HepG2 (cell line): Measurements from ENCODE around the gene ATAD3A. TPM values are rescaled to one million over a fixed set of nuclear protein-coding genes. Genes with fewer than 3 reads are reported as not detected.
"Not testable (repeated sequence)": the region's sequence is repeated elsewhere in the genome, so short reads cannot be mapped to it uniquely, and the experiment has no call there.

Experiments used
- ATAC-seq: fragments of 200-7000 bp; cut with Tn5 transposase; 3 replicates; pipeline ENCODE4 v1.9.1; 2020; ENCODE audit warnings: mild to moderate bottlenecking, moderate library complexity
- BruUV-seq: library from RNA; stranded (reverse); fragments of 400-500 nt; replicated peaks from 2 replicates; lab custom pipeline; 2021; lab: Mats Ljungman, UMichigan
- CTCF ChIA-PET: fragments of 300-600 bp; formaldehyde crosslinking; extraction: SDS; loops from one replicate; lab custom pipeline; 2021; ENCODE audit warnings: low total read pairs, inconsistent platforms, low intra/inter-chr PET ratio; lab: Yijun Ruan, JAX
- POLR2A ChIA-PET: fragments of 350-600 bp; sonication (Branson Sonifier 250); formaldehyde crosslinking; loops from one replicate; lab custom pipeline; 2020; ENCODE audit warnings: antibody characterized with exemption, inconsistent platforms; lab: Yijun Ruan, JAX
- DNase-seq: peaks from one replicate; pipeline ENCODE4 v3.0.0-alpha.2; 2015; ENCODE audit warnings: low spot score
- FAIRE-seq: peaks from 3 replicates; lab custom pipeline; 2011; peaks lifted over from hg19 to GRCh38; lab: Jason Lieb, UNC
- H2AFZ ChIP-seq: one replicate; pipeline ENCODE4 v1.6.1; 2011; ENCODE audit warnings: low read length, inconsistent platforms
- H3K27ac ChIP-seq: fragments of 300-600 bp; 3 replicates; pipeline ENCODE4 v1.8.0; 2011; ENCODE audit warnings: mixed run types, mild to moderate bottlenecking, mixed read lengths, low read length, inconsistent platforms; ENCODE audit not compliant: insufficient read depth; ENCODE audit errors: extremely low read length
- H3K27me3 ChIP-seq, 2 experiments: fragments of 200-600 bp in 1 of 2; 2 replicates in 1 of 2; 3 replicates in 1 of 2; pipeline versions ENCODE4 v1.6.0 to v1.8.0; 2011; ENCODE audit warnings: low read length in 2 of 2, mild to moderate bottlenecking in 2 of 2, moderate library complexity in 2 of 2, inconsistent platforms in 1 of 2; ENCODE audit not compliant: insufficient read depth in 2 of 2, control insufficient read depth in 1 of 2
- H3K36me3 ChIP-seq, 2 experiments: fragments of 200-600 bp in 1 of 2; replicated peaks in 1 of 2; 2 replicates in 1 of 2; 3 replicates in 1 of 2; pipeline versions ENCODE4 v1.5.1 to v1.8.0; 2011; ENCODE audit warnings: low read length in 2 of 2, inconsistent platforms in 1 of 2; ENCODE audit not compliant: insufficient read depth in 2 of 2, control insufficient read depth in 1 of 2
- H3K4me1 ChIP-seq: 2 replicates; pipeline ENCODE4 v1.5.1; 2012; ENCODE audit warnings: low read length, inconsistent platforms; ENCODE audit not compliant: insufficient read depth
- H3K4me2 ChIP-seq: 2 replicates; pipeline ENCODE4 v1.6.0; 2011; ENCODE audit warnings: low read depth, low read length, inconsistent platforms
- H3K4me3 ChIP-seq, 3 experiments: fragments of 200-600 bp in 1 of 3; sonication (generic), shearing (Covaris generic) in 1 of 3; replicated peaks in 1 of 3; 2 replicates each; pipeline ENCODE4 v1.5.1; 2011 to 2016; ENCODE audit warnings: low read length in 3 of 3, inconsistent platforms in 2 of 3, low read depth in 2 of 3, mild to moderate bottlenecking in 2 of 3, control low read depth in 1 of 3, mixed read lengths in 1 of 3; ENCODE audit not compliant: insufficient read depth in 1 of 3
- H3K79me2 ChIP-seq: one replicate; pipeline ENCODE4 v1.6.1; 2011; ENCODE audit warnings: low read length, inconsistent platforms; ENCODE audit not compliant: insufficient read depth
- H3K9ac ChIP-seq: 2 replicates; pipeline ENCODE4 v1.6.0; 2011; ENCODE audit warnings: mild to moderate bottlenecking, low read depth, low read length, inconsistent platforms; ENCODE audit not compliant: insufficient read depth
- H3K9me3 ChIP-seq: 2 replicates; pipeline ENCODE4 v1.5.1; 2012; ENCODE audit warnings: mild to moderate bottlenecking, low read length
- H4K20me1 ChIP-seq: 2 replicates; pipeline ENCODE4 v1.6.0; 2011; ENCODE audit warnings: inconsistent platforms, mild to moderate bottlenecking, low read length, moderate library complexity; ENCODE audit not compliant: insufficient read depth
- BHLHE40 ChIP-seq: IDR thresholded peaks from 2 replicates; pipeline ENCODE4 v1.6.1; 2011; ENCODE audit warnings: low read length, improper control_type of control experiment
- CHCHD3 ChIP-seq: sonication (generic); formaldehyde crosslinking; IDR thresholded peaks from 2 replicates; pipeline ENCODE4 v1.8.0; 2022; ENCODE audit warnings: mild to moderate bottlenecking, missing genetic modification reagents, moderate library complexity
- CREBL2 ChIP-seq: sonication (generic); formaldehyde crosslinking; IDR thresholded peaks from 2 replicates; pipeline ENCODE4 v1.8.1; 2023; ENCODE audit warnings: missing genetic modification reagents, mild to moderate bottlenecking, borderline replicate concordance
- ELF4 ChIP-seq: sonication (generic); formaldehyde crosslinking; IDR thresholded peaks from 2 replicates; pipeline ENCODE4 v1.5.0; 2020; ENCODE audit warnings: missing genetic modification reagents, mild to moderate bottlenecking, moderate library complexity, borderline replicate concordance
- HNF1A ChIP-seq, 2 experiments: sonication (generic) in 1 of 2; formaldehyde crosslinking in 1 of 2; IDR thresholded peaks; 2 replicates each; pipeline versions ENCODE4 v1.4.0 to v1.6.1; 2016 to 2020; ENCODE audit warnings: borderline replicate concordance in 1 of 2, low read depth in 1 of 2, mild to moderate bottlenecking in 1 of 2, missing genetic modification reagents in 1 of 2
- NCOA2 ChIP-seq: sonication (generic); formaldehyde crosslinking; IDR thresholded peaks from 2 replicates; pipeline ENCODE4 v1.8.0; 2022; ENCODE audit warnings: inconsistent platforms
- NR2F6 ChIP-seq, 2 experiments: IDR thresholded peaks; 2 replicates each; pipeline ENCODE4 v1.6.1; 2016; ENCODE audit warnings: antibody characterized with exemption in 1 of 2, mild to moderate bottlenecking in 1 of 2
- RBFOX2 ChIP-seq: fragments of 200-400 bp; formaldehyde crosslinking; IDR thresholded peaks from 2 replicates; pipeline ENCODE4 v1.6.1; 2017; ENCODE audit warnings: low read depth, mild to moderate bottlenecking, low read length
- SATB2 ChIP-seq: sonication (generic); formaldehyde crosslinking; IDR thresholded peaks from 2 replicates; pipeline ENCODE4 v1.5.0; 2020; ENCODE audit warnings: missing genetic modification reagents
- SUZ12 ChIP-seq: fragments of 150-350 bp; IDR thresholded peaks from 2 replicates; pipeline ENCODE4 v1.6.1; 2014; ENCODE audit warnings: low read depth, low read length
- ZFX ChIP-seq: sonication (generic); formaldehyde crosslinking; IDR thresholded peaks from 2 replicates; pipeline ENCODE4 v1.4.0; 2020; ENCODE audit warnings: mild to moderate bottlenecking, low read depth, missing genetic modification reagents, moderate library complexity
- ZNF224 ChIP-seq: sonication (generic); formaldehyde crosslinking; IDR thresholded peaks from 2 replicates; pipeline ENCODE4 v1.5.0; 2020; ENCODE audit warnings: mild to moderate bottlenecking, missing genetic modification reagents
- ZNF589 ChIP-seq: sonication (generic); formaldehyde crosslinking; conservative IDR thresholded peaks from 2 replicates; pipeline ENCODE4 v1.8.0; 2022; ENCODE audit warnings: mild to moderate bottlenecking, moderate library complexity, missing genetic modification reagents
- ZNF615 ChIP-seq: sonication (generic); formaldehyde crosslinking; IDR thresholded peaks from 2 replicates; pipeline ENCODE4 v1.5.0; 2020; ENCODE audit warnings: mild to moderate bottlenecking, missing genetic modification reagents, borderline replicate concordance
- ZNF891 ChIP-seq: sonication (generic); formaldehyde crosslinking; IDR thresholded peaks from 2 replicates; pipeline ENCODE4 v1.5.0; 2020; ENCODE audit warnings: mild to moderate bottlenecking, missing genetic modification reagents
- WGBS: methylation state at CpG from one replicate; pipeline ENCODE4 v1.1.6; 2017; ENCODE audit warnings: low lambda C conversion rate; 5-methylcytosine and 5-hydroxymethylcytosine counted together
- in situ Hi-C: cut with HindIII; loops from 2 replicates; pipeline ENCODE4 v1.10.0; 2017; ENCODE audit warnings: low pct_unique_long_range_greater_than_20kb; ENCODE audit not compliant: extremely low pct_ligation_motif_present
- intact Hi-C: fragments of 100-400 bp; cut with micrococcal nuclease; formaldehyde crosslinking; loops from one replicate; pipeline ENCODE4 v1.10.0; 2022; ENCODE audit not compliant: unreplicated experiment
- polyA plus RNA-seq, 8 experiments: library from polyadenylated mRNA; depleted of rRNA in 3 of 8; stranded (reverse) in 7 of 8; unstranded in 1 of 8; fragments of >200 nt; fragmentation: Illumina TruSeq in 4 of 8; extraction: Trizol in 4 of 8; gene quantifications; 2 replicates each; pipeline versions ENCODE4 v1.2.1 to v1.2.3, GENCODE V29; 2011 to 2016; ENCODE audit warnings: low read depth in 4 of 8, missing spikeins in 1 of 8, mixed read lengths in 1 of 8; ENCODE audit not compliant: insufficient read depth in 1 of 8
- total RNA-seq, 5 experiments: library from RNA; depleted of rRNA; stranded (reverse); fragments of >200 nt; fragmentation: Illumina TruSeq; extraction: Trizol; gene quantifications; 2 replicates each; pipeline ENCODE4 v1.2.3, GENCODE V29; 2016; ENCODE audit warnings: low read depth in 1 of 5

Gene ATAD3A
- total and polyA plus RNA-seq, 2 of the 13 experiments (the other 11 are each of a cell fraction or from before 2014, with no cell fraction given), result 10.6 to 49.0 TPM

- H2AFZ ChIP-seq, H3K9me3 ChIP-seq, H3K4me2 ChIP-seq, H3K79me2 ChIP-seq, H4K20me1 ChIP-seq, H3K4me1 ChIP-seq, intact Hi-C loops, POLR2A ChIA-PET, ATAC-seq, CTCF ChIA-PET, FAIRE-seq: not testable (repeated sequence)
- TF ChIP-seq RBFOX2, result peak; percentile 33; the same call in 1 of the 2 replicates
- TF ChIP-seq, all 625 proteins: peak for 1; not testable (repeated sequence) for 624
- H3K9ac ChIP-seq, H3K4me3 ChIP-seq, H3K27me3 ChIP-seq, in situ Hi-C loops, BruUV-seq, H3K27ac ChIP-seq, DNase-seq: not testable (repeated sequence)
- peaks cover 26 to 48% of the 10 kb centered on the region in 2 experiments for H3K36me3 ChIP-seq
- 98% methylated on average over 28 of the region's 30 CpGs for WGBS
Observed at GRCh38 chr1:1481811-1482210, 30.2 kb upstream of the ATAD3A start.

GRCh38 chr1:1482856-1483255 is 29.1 kb upstream of the ATAD3A start:
- Histone ChIP-seq H2AFZ (no peak overlapping the region), H3K27ac (no peak overlapping the region), H3K36me3 (peaks cover 26 to 47% of the 10 kb centered on the region in 2 experiments), H3K79me2 (no peaks in the 10 kb centered on the region), H3K9me3 (no peaks in the 10 kb centered on the region), H3K4me3 (no peak overlapping the region), H3K27me3 (no peaks in the 10 kb centered on the region), H3K4me2 (no peak overlapping the region), H4K20me1 (no peaks in the 10 kb centered on the region), H3K9ac (no peak overlapping the region), H3K4me1 (no peaks in the 10 kb centered on the region)
- no peak for FAIRE-seq
- no peak for ATAC-seq
- ChIA-PET CTCF (no interaction called here), POLR2A (no interaction called here)
- in situ Hi-C loops, result no loop called here
- 96% methylated on average over 14 of the region's 14 CpGs for WGBS
- no TSS peak for BruUV-seq
- intact Hi-C loops, result no loop called here
- DNase-seq, result no peak
- TF ChIP-seq ZNF891, result no peak
- no peak for TF ChIP-seq ZNF589 (CRISPR knock-in tag)
- TF ChIP-seq SATB2, result no peak
- no peak for TF ChIP-seq BHLHE40
- TF ChIP-seq ELF4 (CRISPR knock-in tag), result no peak
- no peak for TF ChIP-seq NR2F6 (IDR thresholded peaks at IDR 0.05)
- TF ChIP-seq NR2F6 (CRISPR knock-in tag; IDR thresholded peaks at IDR 0.05), result no peak
- no peak for TF ChIP-seq ZFX (CRISPR knock-in tag)
- no peak for TF ChIP-seq CREBL2 (CRISPR knock-in tag)
- TF ChIP-seq ZNF224 (CRISPR knock-in tag), result no peak
- TF ChIP-seq SUZ12, result no peak
- no peak for TF ChIP-seq HNF1A (IDR thresholded peaks at IDR 0.05; ENCODE audit: low read depth)
- no peak for TF ChIP-seq HNF1A (CRISPR knock-in tag; IDR thresholded peaks at IDR 0.05; ENCODE audit: borderline replicate concordance)
- TF ChIP-seq ZNF615 (CRISPR knock-in tag), result no peak
- TF ChIP-seq NCOA2 (CRISPR knock-in tag), result no peak
- no peak for TF ChIP-seq CHCHD3 (CRISPR knock-in tag)
